Raji (cell line): ENCODE measurements around the gene MBD3L4.
"Not testable (repeated sequence)": the region's sequence is repeated elsewhere in the genome, so short reads cannot be mapped to it uniquely, and the experiment has no call there.

Experiments used
- POLR2A ChIP-seq: IDR thresholded peaks from 2 replicates; pipeline ENCODE4 v1.6.1; 2011; ENCODE audit warnings: low read depth, low read length, control low read depth; ENCODE audit not compliant: insufficient read depth

The MBD3L4 gene

DNA sequence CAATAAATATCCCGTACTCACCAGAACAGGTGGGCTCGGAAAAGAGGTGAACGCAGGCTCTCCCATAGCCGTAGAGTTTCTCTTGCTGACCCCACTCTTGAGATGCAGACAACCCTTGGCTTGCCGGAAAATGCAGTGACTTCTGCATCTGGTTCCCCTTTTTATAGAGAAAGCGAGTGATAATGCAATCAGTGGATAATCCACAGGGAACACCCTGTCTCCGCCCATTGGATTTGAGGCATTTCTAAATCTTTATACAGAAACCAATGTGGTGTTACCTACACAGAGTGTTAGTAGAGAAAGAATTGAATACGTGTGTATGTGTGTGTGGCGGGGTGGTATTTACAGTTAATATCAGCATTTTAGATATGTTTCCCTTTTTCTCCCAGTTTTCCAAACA is at the start of gene MBD3L4:
Gene MBD3L4, minus strand, starts transcription at position 101 of the 400 bp plus-strand sequence. Its CDS starts 35 bp downstream, at position 66.
- not testable (repeated sequence) for TF ChIP-seq POLR2A

DNA sequence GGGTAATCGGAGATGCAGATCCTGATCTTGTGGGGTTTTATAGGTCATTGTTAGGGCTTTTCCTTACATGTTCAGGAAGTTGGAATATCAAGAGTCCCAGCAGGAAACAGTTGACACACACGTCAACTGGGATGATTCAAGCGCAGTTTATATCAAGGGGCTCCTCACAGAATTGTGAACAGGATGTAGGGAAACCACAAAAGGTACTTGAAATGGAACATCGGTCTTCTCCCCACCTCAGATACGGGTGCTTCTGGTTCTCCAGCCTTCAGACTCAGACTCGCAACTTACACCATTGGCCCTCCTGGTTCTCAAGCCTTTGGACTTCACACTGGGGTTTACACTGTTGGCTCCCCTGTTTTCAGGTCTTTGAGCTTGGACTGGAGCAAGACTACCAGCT is 49.0 kb upstream of the MBD3L4 start:
- TF ChIP-seq POLR2A = no peak

DNA sequence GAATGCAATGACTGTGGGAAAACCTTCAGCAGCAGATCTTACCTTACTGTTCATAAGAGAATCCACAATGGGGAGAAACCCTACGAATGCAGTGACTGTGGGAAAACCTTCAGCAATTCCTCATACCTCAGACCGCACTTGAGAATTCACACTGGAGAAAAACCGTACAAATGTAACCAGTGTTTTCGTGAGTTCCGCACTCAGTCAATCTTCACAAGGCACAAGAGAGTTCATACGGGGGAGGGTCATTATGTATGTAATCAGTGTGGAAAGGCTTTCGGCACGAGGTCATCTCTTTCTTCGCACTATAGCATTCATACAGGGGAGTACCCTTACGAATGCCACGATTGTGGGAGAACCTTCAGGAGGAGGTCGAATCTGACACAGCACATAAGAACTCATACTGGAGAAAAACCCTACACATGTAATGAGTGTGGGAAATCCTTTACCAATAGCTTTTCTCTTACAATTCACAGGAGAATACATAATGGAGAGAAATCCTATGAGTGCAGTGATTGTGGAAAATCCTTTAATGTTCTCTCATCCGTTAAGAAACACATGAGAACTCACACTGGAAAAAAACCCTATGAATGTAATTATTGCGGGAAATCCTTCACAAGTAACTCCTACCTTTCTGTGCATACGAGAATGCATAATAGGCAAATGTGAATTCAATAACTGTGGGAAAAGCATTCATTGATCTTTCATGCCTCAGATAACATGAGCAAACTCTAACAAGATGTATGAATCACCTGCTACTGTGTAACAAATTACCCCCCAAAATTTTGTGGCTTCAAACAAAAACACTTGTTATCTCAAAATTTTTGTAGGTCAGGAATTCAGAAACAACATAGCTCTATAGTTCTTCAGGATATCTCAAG is 43.3 kb upstream of the MBD3L4 start:
- no peak for TF ChIP-seq POLR2A

DNA sequence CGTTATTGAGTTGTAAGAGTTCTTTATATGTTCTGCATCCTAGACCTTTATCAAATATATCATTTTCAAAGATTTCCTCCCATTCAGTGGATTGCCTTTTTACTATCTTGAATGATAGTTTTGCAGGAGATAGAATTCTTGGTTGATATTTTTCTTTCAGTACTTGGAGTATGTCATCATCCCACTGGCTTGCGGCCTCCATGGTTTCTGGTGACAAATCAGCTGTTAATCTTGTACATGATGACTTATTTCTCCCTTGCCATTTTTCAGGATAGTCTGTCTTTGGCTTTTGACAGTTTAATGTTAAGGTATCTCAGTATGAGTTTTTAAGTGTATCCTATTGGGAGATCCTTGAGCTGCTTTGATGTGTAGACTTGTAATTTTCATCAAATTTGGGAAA is 38.0 kb upstream of the MBD3L4 start:
- no peak for TF ChIP-seq POLR2A

DNA sequence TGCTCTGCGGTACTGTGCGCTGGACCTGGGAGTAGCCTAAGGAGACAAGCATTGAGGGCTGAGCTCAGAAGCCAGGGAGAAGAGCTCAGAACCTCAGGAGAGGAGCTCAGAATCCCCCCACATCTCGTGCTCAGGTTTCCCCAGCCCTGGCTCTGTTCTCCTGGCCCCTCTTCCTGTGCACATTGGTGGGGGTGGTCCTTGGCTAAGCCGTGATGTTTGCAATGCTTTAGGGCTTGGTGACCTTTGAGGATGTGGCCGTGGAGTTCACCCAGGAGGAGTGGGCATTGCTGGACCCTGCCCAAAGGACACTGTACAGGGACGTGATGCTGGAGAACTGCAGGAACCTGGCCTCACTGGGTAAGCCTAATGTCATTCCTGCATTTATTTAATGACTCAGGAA is 36.2 kb upstream of the MBD3L4 start:
- TF ChIP-seq POLR2A = no peak

DNA sequence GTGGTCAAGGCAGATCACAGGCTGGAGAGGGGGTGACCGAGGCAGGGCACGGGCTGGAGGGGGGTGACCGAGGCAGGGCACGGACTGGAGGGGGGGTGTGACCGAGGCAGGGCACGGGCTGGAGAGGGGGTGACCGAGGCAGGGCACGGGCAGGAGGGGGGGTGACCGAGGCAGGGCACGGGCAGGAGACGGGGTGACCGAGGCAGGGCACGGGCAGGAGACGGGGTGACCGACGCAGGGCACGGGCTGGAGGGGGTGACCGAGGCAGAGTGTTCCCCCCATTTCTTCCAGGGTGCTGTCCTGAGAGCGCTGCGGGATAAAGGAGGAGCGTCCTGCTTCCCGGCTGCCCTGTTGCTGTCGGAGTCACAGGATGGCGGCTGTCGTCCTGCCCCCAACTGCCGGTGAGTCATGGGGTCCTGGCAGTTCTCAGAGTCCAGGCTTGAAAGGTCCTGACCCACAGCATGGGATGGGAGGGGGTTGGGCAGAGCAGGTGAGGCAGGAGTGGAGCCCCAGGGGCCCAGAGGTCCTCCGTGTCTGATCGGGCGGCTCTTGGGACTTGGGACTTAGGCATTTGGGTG is 34.8 kb upstream of the MBD3L4 start:
- TF ChIP-seq POLR2A = no peak

DNA sequence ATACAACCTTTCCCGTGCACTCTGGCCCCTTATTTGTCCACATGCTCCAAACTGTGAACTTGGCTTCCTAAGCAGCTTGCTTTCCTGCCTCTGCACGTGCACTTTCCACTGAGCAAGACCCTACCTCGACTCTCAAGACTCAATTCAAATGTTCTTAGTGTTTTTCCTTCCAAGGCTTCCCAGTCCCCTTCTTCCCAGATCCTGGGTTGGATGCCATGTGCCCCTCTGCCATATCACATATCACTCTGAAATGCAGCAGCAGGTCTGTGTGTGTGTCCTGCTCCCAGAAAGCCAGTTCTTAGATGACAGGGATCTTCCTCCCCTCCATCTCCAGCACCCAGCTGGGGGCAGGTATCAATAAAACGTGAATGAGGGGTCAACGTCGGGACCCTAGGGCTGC is 32.6 kb upstream of the MBD3L4 start:
- TF ChIP-seq POLR2A = no peak

DNA sequence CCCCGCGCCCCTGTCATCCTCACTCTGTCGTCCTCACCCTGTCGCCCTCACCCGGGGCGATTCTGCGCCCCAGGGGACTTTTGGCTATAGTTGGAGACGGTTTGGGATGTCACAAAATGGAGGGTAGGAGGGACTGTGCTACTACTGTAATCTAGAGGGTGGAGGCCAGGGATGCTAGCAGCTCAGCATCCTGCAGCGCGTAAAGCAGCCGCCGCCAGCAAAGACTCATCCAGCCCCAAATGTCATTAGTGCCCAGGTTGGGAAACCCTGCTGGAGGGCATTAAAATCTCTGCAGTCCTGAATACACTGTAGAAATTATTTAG is 29.9 kb upstream of the MBD3L4 start:
- TF ChIP-seq POLR2A = no peak

DNA sequence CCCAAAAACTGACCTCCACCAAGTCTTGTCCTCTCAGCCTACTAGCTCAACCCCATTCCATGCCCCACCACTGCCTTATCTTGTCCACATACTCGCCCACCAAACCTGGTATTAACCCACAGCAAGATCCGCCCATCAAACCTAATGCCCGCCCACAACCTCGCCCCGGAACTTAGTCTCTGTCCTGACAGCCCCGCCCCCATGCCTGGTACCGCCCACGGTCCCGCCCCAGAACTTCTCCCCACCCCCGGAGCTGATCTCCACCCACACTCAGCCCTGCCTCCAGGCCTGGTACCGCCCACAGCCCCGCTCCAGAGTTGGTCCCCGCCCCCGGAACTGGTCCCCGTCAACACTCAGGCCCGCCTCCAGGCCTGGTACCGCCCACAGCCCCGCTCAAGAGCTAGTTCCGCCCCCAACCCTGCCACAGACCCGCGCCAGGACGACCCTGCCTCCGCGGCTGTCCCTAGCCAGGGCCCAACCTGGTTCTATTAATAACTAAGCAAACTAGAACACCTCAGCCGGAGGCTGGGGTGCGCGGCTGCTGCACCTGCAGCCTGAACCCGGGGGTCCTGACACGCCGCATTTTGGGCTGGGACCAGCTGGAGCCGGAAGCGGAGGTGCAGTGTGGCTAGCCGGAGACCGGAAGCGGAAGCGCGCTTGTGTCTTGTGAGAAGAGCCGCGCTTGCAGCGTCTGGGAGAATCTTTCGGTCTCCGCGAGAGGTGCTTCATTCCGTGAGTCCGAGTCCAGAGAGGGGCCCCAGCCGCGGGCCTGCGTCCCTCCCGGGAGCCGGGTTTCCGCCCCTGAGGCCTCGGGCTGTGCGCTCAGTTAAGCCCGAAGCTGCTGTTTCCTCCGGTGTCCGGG is 29.3 kb upstream of the MBD3L4 start, which contains the start of gene ZNF557:
Gene ZNF557, plus strand, starts transcription at position 662 of the 862 bp plus-strand sequence. CDS start 5,372 bp downstream, outside the sequence.
- TF ChIP-seq POLR2A = peak; percentile 86

DNA sequence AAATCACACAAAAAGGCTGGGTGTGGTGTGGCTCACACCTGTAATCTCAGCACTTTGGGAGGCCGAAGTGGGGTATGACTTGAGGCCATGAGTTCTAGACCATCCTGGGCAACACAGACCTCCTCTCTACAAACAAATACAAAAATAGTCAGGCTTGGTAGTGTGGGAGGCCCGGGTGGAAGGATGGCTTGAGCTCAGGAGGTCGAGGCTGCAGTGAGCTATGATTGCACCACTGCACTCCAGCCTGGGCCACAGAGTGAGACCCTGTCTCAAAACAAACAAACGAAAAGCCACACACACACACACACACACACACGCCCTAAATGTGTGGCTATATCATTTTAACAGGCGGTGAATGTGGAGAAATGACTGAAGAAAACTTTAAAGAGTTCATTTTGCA is 28.6 kb upstream of the MBD3L4 start:
- no peak for TF ChIP-seq POLR2A

DNA sequence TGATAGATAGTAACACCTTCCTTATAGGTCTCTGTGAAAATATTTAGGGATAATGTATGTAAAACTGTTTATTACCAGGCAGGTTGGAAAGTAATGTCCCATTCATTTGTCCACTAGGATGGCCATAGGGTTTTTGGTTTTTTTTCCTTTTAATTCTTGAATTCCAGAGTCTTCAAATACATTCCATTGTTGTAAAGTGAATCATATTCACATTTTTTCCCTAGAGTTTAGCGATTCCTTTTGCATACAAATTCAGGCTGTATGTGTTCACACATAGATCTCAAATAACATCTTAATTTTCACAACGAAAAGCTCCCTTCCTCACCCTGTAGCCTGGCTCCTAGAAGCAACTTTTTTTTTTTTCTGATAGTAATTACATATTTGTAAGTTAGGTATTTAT is 27.7 kb upstream of the MBD3L4 start:
- no peak for TF ChIP-seq POLR2A

DNA sequence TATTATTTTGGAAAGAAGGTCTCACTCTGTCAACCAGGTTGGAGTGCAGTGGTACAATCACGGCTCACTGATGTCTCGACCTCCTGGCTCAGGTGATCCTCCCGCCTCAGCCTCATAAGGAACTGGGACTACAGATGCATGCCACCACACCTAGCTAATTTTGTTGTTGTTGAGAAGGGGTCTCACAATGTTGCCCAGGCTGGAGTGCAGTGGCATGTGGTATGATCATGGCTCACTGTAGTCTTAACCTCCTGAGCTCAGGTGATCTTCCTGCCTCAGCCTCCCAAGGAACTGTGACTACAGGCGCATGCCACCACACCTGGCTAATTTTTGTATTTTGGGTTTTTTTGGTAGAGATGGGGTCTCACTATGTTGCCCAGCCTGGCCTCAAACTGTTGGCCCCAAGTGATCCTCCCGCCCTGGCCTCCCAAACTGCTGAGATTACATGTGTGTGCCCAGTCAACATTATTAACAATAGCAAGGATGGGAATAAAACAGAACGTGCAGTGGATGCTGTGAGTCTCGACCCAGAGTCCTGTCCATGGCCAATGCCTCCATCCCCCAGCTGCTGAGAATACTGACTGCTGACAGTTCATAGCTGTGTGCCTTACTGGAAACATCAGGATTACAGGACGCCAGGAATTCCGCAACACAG is 23.9 kb upstream of the MBD3L4 start:
- TF ChIP-seq POLR2A = no peak

DNA sequence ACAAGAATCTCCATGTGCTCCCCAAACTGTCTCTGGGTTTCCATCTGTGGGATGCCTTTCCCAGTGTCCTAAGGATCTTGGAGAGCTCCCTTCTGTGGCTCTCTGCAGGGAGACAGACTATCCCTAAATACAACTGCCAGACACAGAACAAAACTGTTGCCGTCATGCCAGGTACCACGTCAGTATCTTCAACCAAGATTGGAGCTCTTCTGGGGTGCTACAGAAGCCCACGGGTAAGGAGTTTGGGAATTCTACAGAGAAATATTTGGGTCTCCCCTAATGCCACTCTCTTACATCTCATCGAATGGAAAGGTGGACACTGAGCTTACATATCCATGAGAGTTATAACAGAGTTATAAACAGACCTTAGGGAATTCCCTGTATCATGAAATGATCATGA is 23.4 kb upstream of the MBD3L4 start:
- TF ChIP-seq POLR2A = no peak

DNA sequence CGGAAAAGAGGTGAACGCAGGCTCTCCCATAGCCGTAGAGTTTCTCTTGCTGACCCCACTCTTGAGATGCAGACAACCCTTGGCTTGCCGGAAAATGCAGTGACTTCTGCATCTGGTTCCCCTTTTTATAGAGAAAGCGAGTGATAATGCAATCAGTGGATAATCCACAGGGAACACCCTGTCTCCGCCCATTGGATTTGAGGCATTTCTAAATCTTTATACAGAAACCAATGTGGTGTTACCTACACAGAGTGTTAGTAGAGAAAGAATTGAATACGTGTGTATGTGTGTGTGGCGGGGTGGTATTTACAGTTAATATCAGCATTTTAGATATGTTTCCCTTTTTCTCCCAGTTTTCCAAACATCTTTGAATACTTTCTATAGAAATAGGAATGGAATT is 18.6 kb upstream of the MBD3L4 start, which contains the start of gene MBD3L3:
Gene MBD3L3, minus strand, starts transcription at position 101 of the 400 bp plus-strand sequence. Its CDS starts 71 bp downstream, at position 30.
- TF ChIP-seq POLR2A = not testable (repeated sequence)

DNA sequence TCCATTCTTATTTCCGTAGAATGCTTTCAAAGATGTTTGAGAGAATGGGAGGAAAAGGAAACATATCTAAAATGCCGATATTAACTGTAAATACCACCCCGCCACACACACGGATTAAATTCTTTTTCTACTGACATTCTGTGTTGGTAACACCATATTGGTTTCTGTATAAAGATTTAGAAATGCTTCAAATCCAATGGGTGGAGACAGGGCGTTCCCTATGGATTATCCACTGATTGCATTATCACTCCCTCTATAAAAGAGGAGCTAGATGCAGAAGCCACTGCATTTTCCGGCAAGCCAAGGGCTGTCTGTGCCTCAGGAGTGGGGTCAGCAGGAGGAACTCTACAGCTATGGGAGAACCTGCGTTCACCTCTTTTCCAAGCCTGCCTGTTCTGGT is 9.0 kb upstream of the MBD3L4 start, which contains the start of gene MBD3L2:
Gene MBD3L2, plus strand, starts transcription at position 301 of the 400 bp plus-strand sequence. Its CDS starts 53 bp downstream, at position 354.
- not testable (repeated sequence) for TF ChIP-seq POLR2A
